K562 (cell line): ENCODE data around the gene KCTD16.

ENCODE experiments used
- EZH2 ChIP-seq: IDR thresholded peaks from 2 replicates; pipeline ENCODE4 v1.6.1; 2012; ENCODE audit warnings: low read depth, mild to moderate bottlenecking, inconsistent platforms, low read length, borderline replicate concordance
- MYC ChIP-seq, 2 experiments: fragments of 250-450 bp in 1 of 2; sonication (Bioruptor Pico) in 1 of 2; IDR thresholded peaks; 2 replicates each; pipeline versions ENCODE4 v1.5.1 to v1.6.1; 2012 to 2021; ENCODE audit warnings: low read depth in 2 of 2, borderline replicate concordance in 1 of 2, improper control_type of control experiment in 1 of 2, low read length in 1 of 2, mild to moderate bottlenecking in 1 of 2, moderate library complexity in 1 of 2
- NFIC ChIP-seq: fragments of 450-650 bp; IDR thresholded peaks from 2 replicates; pipeline ENCODE4 v1.6.1; 2017; ENCODE audit warnings: mild to moderate bottlenecking, inconsistent platforms
- POLR2A ChIP-seq: fragments of 450-650 bp; conservative IDR thresholded peaks from 2 replicates; pipeline ENCODE4 v1.6.1; 2016
- RAD21 ChIP-seq, 2 experiments: fragments of 250-450 bp in 1 of 2; fragments of 450-650 bp in 1 of 2; sonication (Bioruptor Pico) in 1 of 2; formaldehyde crosslinking in 1 of 2; IDR thresholded peaks in 1 of 2; conservative IDR thresholded peaks in 1 of 2; 2 replicates each; pipeline versions ENCODE4 v1.4.0 to v1.8.0; 2020 to 2022; ENCODE audit warnings: mild to moderate bottlenecking in 2 of 2, moderate library complexity in 1 of 2
- SMC3 ChIP-seq: conservative IDR thresholded peaks from 2 replicates; pipeline ENCODE4 v1.6.1; 2011; ENCODE audit warnings: low read depth, low read length, improper control_type of control experiment; ENCODE audit not compliant: insufficient read depth
- TF ChIP-seq, protein P1 (sequence below): fragments of 450-650 bp; formaldehyde crosslinking; IDR thresholded peaks from 2 replicates; pipeline ENCODE4 v1.4.0; 2020; ENCODE audit warnings: mild to moderate bottlenecking, moderate library complexity
- TF ChIP-seq, protein P2 (sequence below), 3 experiments: IDR thresholded peaks in 2 of 3; conservative IDR thresholded peaks in 1 of 3; 2 replicates each; pipeline ENCODE4 v1.5.1; 2011 to 2012; ENCODE audit warnings: low read length in 3 of 3, mild to moderate bottlenecking in 3 of 3, control low read depth in 2 of 3, improper control_type of control experiment in 1 of 3, inconsistent platforms in 1 of 3, low read depth in 1 of 3, mixed read lengths in 1 of 3, moderate library complexity in 1 of 3; ENCODE audit not compliant: insufficient read depth in 2 of 3

DNA sequence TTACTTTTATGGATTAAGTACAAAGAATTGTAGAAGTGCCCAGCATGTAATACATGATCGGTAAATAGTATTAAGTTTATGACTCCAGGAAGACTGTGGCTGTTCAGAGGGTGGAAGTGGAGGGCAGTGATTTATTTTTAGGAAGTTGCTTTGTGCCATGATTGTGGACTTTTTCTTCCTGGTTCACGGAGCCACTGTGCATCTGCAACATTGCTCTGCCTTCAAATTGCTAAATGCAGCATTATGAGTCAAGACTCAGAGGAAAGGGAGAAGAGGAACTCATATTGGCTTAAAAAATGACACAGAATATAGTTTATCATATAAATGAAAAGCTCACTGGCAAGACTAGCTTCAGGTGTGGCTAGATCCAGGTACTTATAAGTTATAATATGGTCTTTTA lies 301.5 kb downstream of the KCTD16 start:
- TF ChIP-seq POLR2A (no peak), EZH2 (no peak), SMC3 (no peak), NFIC (no peak), MYC (IDR thresholded peaks at IDR 0.05; ENCODE audit: low read depth, low read length) (no peak), MYC (CRISPR knock-in tag; IDR thresholded peaks at IDR 0.05; ENCODE audit: borderline replicate concordance, low read depth) (no peak), RAD21 (CRISPR knock-in tag; conservative IDR thresholded peaks at IDR 0.05 in 1 of 2, IDR thresholded peaks at IDR 0.05 in 1 of 2) (no peak)
- TF ChIP-seq, protein P1, sequence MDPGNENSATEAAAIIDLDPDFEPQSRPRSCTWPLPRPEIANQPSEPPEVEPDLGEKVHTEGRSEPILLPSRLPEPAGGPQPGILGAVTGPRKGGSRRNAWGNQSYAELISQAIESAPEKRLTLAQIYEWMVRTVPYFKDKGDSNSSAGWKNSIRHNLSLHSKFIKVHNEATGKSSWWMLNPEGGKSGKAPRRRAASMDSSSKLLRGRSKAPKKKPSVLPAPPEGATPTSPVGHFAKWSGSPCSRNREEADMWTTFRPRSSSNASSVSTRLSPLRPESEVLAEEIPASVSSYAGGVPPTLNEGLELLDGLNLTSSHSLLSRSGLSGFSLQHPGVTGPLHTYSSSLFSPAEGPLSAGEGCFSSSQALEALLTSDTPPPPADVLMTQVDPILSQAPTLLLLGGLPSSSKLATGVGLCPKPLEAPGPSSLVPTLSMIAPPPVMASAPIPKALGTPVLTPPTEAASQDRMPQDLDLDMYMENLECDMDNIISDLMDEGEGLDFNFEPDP (CRISPR knock-in tag) = no peak
- TF ChIP-seq, protein P2, sequence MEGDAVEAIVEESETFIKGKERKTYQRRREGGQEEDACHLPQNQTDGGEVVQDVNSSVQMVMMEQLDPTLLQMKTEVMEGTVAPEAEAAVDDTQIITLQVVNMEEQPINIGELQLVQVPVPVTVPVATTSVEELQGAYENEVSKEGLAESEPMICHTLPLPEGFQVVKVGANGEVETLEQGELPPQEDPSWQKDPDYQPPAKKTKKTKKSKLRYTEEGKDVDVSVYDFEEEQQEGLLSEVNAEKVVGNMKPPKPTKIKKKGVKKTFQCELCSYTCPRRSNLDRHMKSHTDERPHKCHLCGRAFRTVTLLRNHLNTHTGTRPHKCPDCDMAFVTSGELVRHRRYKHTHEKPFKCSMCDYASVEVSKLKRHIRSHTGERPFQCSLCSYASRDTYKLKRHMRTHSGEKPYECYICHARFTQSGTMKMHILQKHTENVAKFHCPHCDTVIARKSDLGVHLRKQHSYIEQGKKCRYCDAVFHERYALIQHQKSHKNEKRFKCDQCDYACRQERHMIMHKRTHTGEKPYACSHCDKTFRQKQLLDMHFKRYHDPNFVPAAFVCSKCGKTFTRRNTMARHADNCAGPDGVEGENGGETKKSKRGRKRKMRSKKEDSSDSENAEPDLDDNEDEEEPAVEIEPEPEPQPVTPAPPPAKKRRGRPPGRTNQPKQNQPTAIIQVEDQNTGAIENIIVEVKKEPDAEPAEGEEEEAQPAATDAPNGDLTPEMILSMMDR (IDR thresholded peaks at IDR 0.05 in 2 of 3, conservative IDR thresholded peaks at IDR 0.05 in 1 of 3; ENCODE audit: insufficient read depth in 2 of 3, low read depth in 1 of 3, low read length in 3 of 3) = no peak
